Heart right ventricle (tissue), 16 donors: ENCODE measurements around the gene SLC22A23. TPM values are rescaled to one million over a fixed set of nuclear protein-coding genes. Genes with fewer than 3 reads are reported as not detected.

Experiments used
- ATAC-seq, 8 donors: fragments of 200-7000 bp; cut with Tn5 transposase; one replicate each; pipeline ENCODE4 v1.9.1; 2020; ENCODE audit warnings: mild to moderate bottlenecking in 8 of 8, moderate library complexity in 8 of 8, moderate number of reproducible peaks in 1 of 8
- DNase-seq, 2 donors: peaks; one replicate each; pipeline ENCODE4 v3.0.0-alpha.2; 2020
- H3K27ac ChIP-seq, 10 donors: fragments of 200-600 bp; sonication (generic) in 2 of 10; one replicate each; pipeline versions ENCODE4 v1.5.0 to v1.8.0; 2020 to 2022; ENCODE audit warnings: mild to moderate bottlenecking in 3 of 10
- H3K27me3 ChIP-seq, 7 donors: fragments of 200-600 bp; one replicate each; pipeline ENCODE4 v1.8.0; 2021 to 2022; ENCODE audit warnings: mild to moderate bottlenecking in 2 of 7
- H3K36me3 ChIP-seq, 9 donors: fragments of 200-600 bp; sonication (generic) in 1 of 9; one replicate each; pipeline versions ENCODE4 v1.5.0 to v1.8.0; 2020 to 2022; ENCODE audit warnings: mild to moderate bottlenecking in 2 of 9
- H3K4me1 ChIP-seq, 9 donors: fragments of 200-600 bp; sonication (generic) in 1 of 9; one replicate each; pipeline versions ENCODE4 v1.5.0 to v1.8.0; 2020 to 2022; ENCODE audit warnings: mild to moderate bottlenecking in 4 of 9
- H3K4me3 ChIP-seq, 10 donors: fragments of 200-600 bp; sonication (generic) in 2 of 10; one replicate each; pipeline versions ENCODE4 v1.5.0 to v1.8.0; 2020 to 2022; ENCODE audit warnings: mild to moderate bottlenecking in 7 of 10, moderate library complexity in 2 of 10
- H3K9me3 ChIP-seq, 11 donors: fragments of 200-600 bp in 10 of 11; sonication (generic) in 2 of 11; one replicate each; pipeline versions ENCODE4 v1.5.0 to v1.8.0; 2013 to 2022; ENCODE audit warnings: mild to moderate bottlenecking in 2 of 11, control low read depth in 1 of 11, moderate library complexity in 1 of 11
- CTCF ChIP-seq, 9 donors: fragments of 200-600 bp; sonication (generic) in 2 of 9; IDR thresholded peaks; one replicate each; pipeline versions ENCODE4 v1.5.0 to v1.8.0; 2021 to 2022; ENCODE audit warnings: antibody characterized with exemption in 9 of 9, mild to moderate bottlenecking in 5 of 9, moderate library complexity in 1 of 9
- WGBS, 2 donors: extraction: QIAGEN DNeasy Blood & Tissue Kit; methylation state at CpG; one replicate each; pipeline ENCODE4 v1.1.7; 2013; ENCODE audit warnings: inconsistent platforms in 1 of 2; 5-methylcytosine and 5-hydroxymethylcytosine counted together
- intact Hi-C, 10 donors: fragments of 100-400 bp; cut with DNase I; formaldehyde crosslinking; loops; one replicate each; pipeline versions ENCODE4 v1.11.1 to v1.14.2; 2022
- polyA plus RNA-seq, 2 donors: library from polyadenylated mRNA; stranded (reverse); fragments of 200-250 nt; gene quantifications; one replicate each; pipeline ENCODE4 v1.2.3, GENCODE V29; 2013
- total RNA-seq, 10 donors: library from RNA; stranded (reverse); fragmentation: NEBNext Ultra II Directional in 3 of 10; extraction: Animal tissue kit (Norgen Biotek cat#: 25700) in 3 of 10; gene quantifications; one replicate each; pipeline versions ENCODE4 v1.2.1 to v1.2.4, GENCODE V29; 2021 to 2023
- donor health status: Arrhythmogenic right ventricular cardiomyopathy.
- donor health status: ischemic (EF 13 %, LVEDD 7.1; RV severe dilation, severe dysfunction).
- donor health status: healthy with polysubstance abuse.
- donor health status: DM: no; HTN: yes; CAD: no.
- donor health status: DM: no; HTN: no; CAD: no.
- donor health status: ischemic (EF 25% LVEDD 6.9; RV normal size, moderate dysfunction).
- donor health status: ischemic (EF 25% LVEDD 5.7; RV mildly dilated, moderate dysfunction).
- donor health status: healthy.
- donor health status: DM: yes; HTN: yes; CAD: no.
- donor health status: Ischemic cardiomyopathy.
- donor health status: ischemic (EF 35%, LVEDD 5.7; RV mildly dilated, moderate dysfunction).
- donor health status: nonischemic (EF 11% LVEDD 7.7; RV severe dilation, severe dysfunction).
- donor health status: DM: yes; HTN: yes; CAD: no.
- donor health status: PGD.
- donor health status: ischemic (EF 29% LVEDD 5.4; RV normal size, mild dysfunction).
- donor health status: nonischemic (EF 23%, LVEDD 6.1; RV moderate dilation, normal function).

Gene SLC22A23
- total and polyA plus RNA-seq, 12 donors: 1.9 to 7.8 (median 5.1) TPM

GRCh38 chr6:3230900-3231246, 226.0 kb downstream of the SLC22A23 start:
- H3K27me3 ChIP-seq: peaks cover 0 to 99% (median 83%) of the 10 kb centered on the region in 7 donors
- H3K4me3 ChIP-seq: peak overlapping the region; percentile 54 to 76 (median 59)
- no peaks in the 10 kb centered on the region for H3K36me3 ChIP-seq
- H3K9me3 ChIP-seq: no peaks in the 10 kb centered on the region
- intact Hi-C loops: loop anchor here in 2 of 10 donors (5.0 kb wide), 1 partner anchor 69 kb away; no protein-coding TSS in a partner anchor
- WGBS, 2 donors: 2 to 3% methylated on average over 11 of the region's 11 CpGs
- no peak for DNase-seq
- TF ChIP-seq CTCF (IDR thresholded peaks at IDR 0.05): no peak
- peak overlapping the region in 7 of 10 donors; percentile 51 to 79 (median 72) for H3K27ac ChIP-seq
- ATAC-seq: peak in 1 of 8 donors; percentile 4
- peaks cover 21 to 58% (median 47%) of the 10 kb centered on the region in 9 donors for H3K4me1 ChIP-seq

GRCh38 chr6:3230256-3230882, 226.5 kb downstream of the SLC22A23 start:
- ATAC-seq (no peak), DNase-seq (no peak)
- intact Hi-C loops: loop anchor here in 2 of 10 donors (5.0 kb wide), 1 partner anchor 68 kb away; no protein-coding TSS in a partner anchor
- Histone ChIP-seq H3K27ac (no peak overlapping the region), H3K36me3 (no peaks in the 10 kb centered on the region), H3K9me3 (no peaks in the 10 kb centered on the region), H3K4me1 (peaks cover 21 to 58% (median 47%) of the 10 kb centered on the region in 9 donors), H3K27me3 (peaks cover 0 to 98% (median 78%) of the 10 kb centered on the region in 7 donors), H3K4me3 (peak overlapping the region in 5 of 10 donors; percentile 55 to 76 (median 63))
- TF ChIP-seq CTCF (IDR thresholded peaks at IDR 0.05): no peak
- WGBS, 2 donors: 27 to 35% methylated on average over 11 of the region's 11 CpGs

GRCh38 chr6:3229566-3230178, 227.2 kb downstream of the SLC22A23 start:
- ATAC-seq (no peak), DNase-seq (no peak)
- 7% methylated on average over 28 of the region's 28 CpGs for WGBS, 2 donors
- Histone ChIP-seq H3K4me3 (peak overlapping the region in 7 of 10 donors; percentile 24 to 59 (median 53)), H3K4me1 (peaks cover 21 to 58% (median 47%) of the 10 kb centered on the region in 9 donors), H3K27ac (no peak overlapping the region), H3K9me3 (no peaks in the 10 kb centered on the region), H3K27me3 (peaks cover 0 to 91% (median 71%) of the 10 kb centered on the region in 7 donors), H3K36me3 (no peaks in the 10 kb centered on the region)
- no peak for TF ChIP-seq CTCF (IDR thresholded peaks at IDR 0.05)
- intact Hi-C loops: loop anchor here in 2 of 10 donors (5.0 kb wide), 1 partner anchor 67 kb away; no protein-coding TSS in a partner anchor

GRCh38 chr6:3228771-3229565, 227.9 kb downstream of the SLC22A23 start:
- intact Hi-C loops: no loop called here
- DNase-seq (no peak), ATAC-seq (peak in 1 of 8 donors; percentile 4)
- peaks cover 21 to 58% (median 47%) of the 10 kb centered on the region in 9 donors for H3K4me1 ChIP-seq
- no peak for TF ChIP-seq CTCF (IDR thresholded peaks at IDR 0.05)
- 2 to 4% methylated on average over 62 of the region's 62 CpGs for WGBS, 2 donors
- peaks cover 0 to 86% (median 68%) of the 10 kb centered on the region in 7 donors for H3K27me3 ChIP-seq
- peak overlapping the region; percentile 18 to 59 (median 43) for H3K4me3 ChIP-seq
- no peak overlapping the region for H3K27ac ChIP-seq
- H3K9me3 ChIP-seq: no peaks in the 10 kb centered on the region
- no peaks in the 10 kb centered on the region for H3K36me3 ChIP-seq
